ENCODE data around the gene ADGRL2. TPM values are rescaled to one million over a fixed set of nuclear protein-coding genes. Genes with fewer than 3 reads are reported as not detected.

Gene ADGRL2
- total and polyA plus RNA-seq, 12 donors = 22.2 to 58.7 (median 48.0) TPM

GRCh38 chr1:81999364-81999763 lies 198.6 kb downstream of the ADGRL2 start:
- 96% methylated on average over 1 of the region's 1 CpG for WGBS, 2 donors
- Histone ChIP-seq H3K4me3 (no peak overlapping the region), H3K4me1 (peaks cover 0 to 11% (median 6%) of the 10 kb centered on the region in 9 donors), H3K36me3 (no peaks in the 10 kb centered on the region), H3K9me3 (no peaks in the 10 kb centered on the region), H3K27me3 (no peaks in the 10 kb centered on the region), H3K27ac (no peak overlapping the region)
- no peak for TF ChIP-seq CTCF (IDR thresholded peaks at IDR 0.05)
- DNase-seq (no peak), ATAC-seq (no peak)
- intact Hi-C loops (cut with DNase I) = no loop called here

GRCh38 chr1:82000221-82000620 lies 199.5 kb downstream of the ADGRL2 start:
- H3K4me1 ChIP-seq = peaks cover 0 to 11% (median 6%) of the 10 kb centered on the region in 9 donors
- H3K27ac ChIP-seq = no peak overlapping the region
- DNase-seq (no peak), ATAC-seq (no peak)
- no peaks in the 10 kb centered on the region for H3K9me3 ChIP-seq
- intact Hi-C loops (cut with DNase I) = loop anchor here in 1 of 10 donors (10.0 kb wide), 1 partner anchor 115 kb away; no protein-coding TSS in a partner anchor
- H3K36me3 ChIP-seq = no peaks in the 10 kb centered on the region
- H3K4me3 ChIP-seq = no peak overlapping the region
- WGBS, 2 donors = 94 to 96% methylated on average over 2 of the region's 2 CpGs
- H3K27me3 ChIP-seq = no peaks in the 10 kb centered on the region
- TF ChIP-seq CTCF (IDR thresholded peaks at IDR 0.05) = no peak

GRCh38 chr1:82001345-82001744 lies 200.6 kb downstream of the ADGRL2 start:
- 80 to 83% methylated on average over 4 of the region's 4 CpGs for WGBS, 2 donors
- no peak overlapping the region for H3K27ac ChIP-seq
- H3K4me3 ChIP-seq = no peak overlapping the region
- peaks cover 0 to 11% (median 6%) of the 10 kb centered on the region in 9 donors for H3K4me1 ChIP-seq
- TF ChIP-seq CTCF (IDR thresholded peaks at IDR 0.05) = no peak
- ATAC-seq = no peak
- DNase-seq = no peak
- no peaks in the 10 kb centered on the region for H3K36me3 ChIP-seq
- H3K27me3 ChIP-seq = no peaks in the 10 kb centered on the region
- H3K9me3 ChIP-seq = no peaks in the 10 kb centered on the region
- intact Hi-C loops (cut with DNase I) = loop anchor here in 1 of 10 donors (10.0 kb wide), 1 partner anchor 113 kb away; no protein-coding TSS in a partner anchor

- ATAC-seq = no peak
- no peak for TF ChIP-seq CTCF (IDR thresholded peaks at IDR 0.05)
- Histone ChIP-seq H3K36me3 (no peaks in the 10 kb centered on the region), H3K9me3 (no peaks in the 10 kb centered on the region), H3K4me3 (no peak overlapping the region), H3K27me3 (no peaks in the 10 kb centered on the region), H3K4me1 (no peaks in the 10 kb centered on the region), H3K27ac (no peak overlapping the region)
- no peak for DNase-seq
- intact Hi-C loops (cut with DNase I) = loop anchor here in 1 of 10 donors (10.0 kb wide), 1 partner anchor 107 kb away; no protein-coding TSS in a partner anchor
Measured at GRCh38 chr1:82007804-82008203, 207.1 kb downstream of the ADGRL2 start.
